GM23338 (cell line): ENCODE data around the gene SIMC1. TPM values are rescaled to one million over a fixed set of nuclear protein-coding genes. Genes with fewer than 3 reads are reported as not detected.

ENCODE experiments used
- ATAC-seq: fragments of 200-7000 bp; cut with Tn5 transposase; 3 replicates; pipeline ENCODE4 v1.9.1; 2020
- DNase-seq: peaks from one replicate; pipeline ENCODE4 v3.0.0-alpha.2; 2015; ENCODE audit warnings: low spot score
- H2AFZ ChIP-seq: fragments of 200-600 bp; sonication (generic); 2 replicates; pipeline ENCODE4 v1.8.0; 2016; ENCODE audit warnings: antibody characterized with exemption, mild to moderate bottlenecking, moderate library complexity
- H3F3A ChIP-seq: fragments of 200-600 bp; sonication (generic); replicated peaks from 2 replicates; pipeline ENCODE4 v1.8.0; 2017; ENCODE audit warnings: antibody characterized with exemption, mixed run types, low read depth
- H3K27ac ChIP-seq: fragments of 200-600 bp; sonication (generic); 2 replicates; pipeline ENCODE4 v1.6.1; 2016; ENCODE audit warnings: low read depth
- H3K27me3 ChIP-seq: fragments of 200-600 bp; sonication (generic); 2 replicates; pipeline ENCODE4 v1.8.0; 2016; ENCODE audit warnings: mild to moderate bottlenecking, mixed run types, moderate library complexity; ENCODE audit not compliant: insufficient read depth
- H3K36me3 ChIP-seq: fragments of 200-600 bp; sonication (generic); 2 replicates; pipeline ENCODE4 v1.8.0; 2016; ENCODE audit warnings: mild to moderate bottlenecking; ENCODE audit not compliant: insufficient read depth
- H3K4me1 ChIP-seq: fragments of 200-600 bp; sonication (generic); 2 replicates; pipeline ENCODE4 v1.8.0; 2016; ENCODE audit warnings: mild to moderate bottlenecking, moderate library complexity; ENCODE audit not compliant: insufficient read depth
- H3K4me2 ChIP-seq: fragments of 200-600 bp; sonication (generic); 2 replicates; pipeline ENCODE4 v1.7.1; 2017; ENCODE audit warnings: mixed run types
- H3K4me3 ChIP-seq: fragments of 200-600 bp; sonication (generic); 2 replicates; pipeline ENCODE4 v1.6.1; 2016; ENCODE audit warnings: mixed run types
- H3K79me2 ChIP-seq: fragments of 200-600 bp; sonication (generic); replicated peaks from 2 replicates; pipeline ENCODE4 v1.8.0; 2017; ENCODE audit warnings: mild to moderate bottlenecking; ENCODE audit not compliant: insufficient read depth
- H3K9me2 ChIP-seq: fragments of 200-600 bp; sonication (generic); 2 replicates; pipeline ENCODE4 v1.8.0; 2017; ENCODE audit not compliant: insufficient read depth
- H4K20me1 ChIP-seq: fragments of 200-600 bp; sonication (generic); replicated peaks from 2 replicates; pipeline ENCODE4 v1.8.0; 2017; ENCODE audit warnings: mild to moderate bottlenecking; ENCODE audit not compliant: insufficient read depth
- H3K27ac Mint-ChIP-seq: 2 replicates; pipeline ENCODE4 v1.8.0; 2020; ENCODE audit warnings: inconsistent platforms, mild to moderate bottlenecking, moderate library complexity, mixed read lengths
- H3K27me3 Mint-ChIP-seq: 3 replicates; pipeline ENCODE4 v1.8.0; 2022; ENCODE audit warnings: low read depth, mild to moderate bottlenecking, moderate library complexity, mixed read lengths, inconsistent platforms; ENCODE audit not compliant: insufficient read depth, poor library complexity
- H3K36me3 Mint-ChIP-seq: 3 replicates; pipeline ENCODE4 v1.8.0; 2021; ENCODE audit warnings: low read depth, mild to moderate bottlenecking, inconsistent platforms, moderate library complexity, mixed read lengths
- H3K4me1 Mint-ChIP-seq: 3 replicates; pipeline ENCODE4 v1.8.0; 2020; ENCODE audit warnings: mild to moderate bottlenecking, inconsistent platforms, mixed read lengths
- H3K4me3 Mint-ChIP-seq: 3 replicates; pipeline ENCODE4 v1.8.0; 2021; ENCODE audit warnings: moderate library complexity, mild to moderate bottlenecking, inconsistent platforms, mixed read lengths
- H3K9me3 Mint-ChIP-seq: 3 replicates; pipeline ENCODE4 v1.8.0; 2020; ENCODE audit warnings: moderate library complexity, mild to moderate bottlenecking, inconsistent platforms, mixed read lengths
- ETS1 ChIP-seq: IDR thresholded peaks from 2 replicates; pipeline ENCODE4 v1.6.1; 2016; ENCODE audit warnings: antibody characterized with exemption
- EZH2 ChIP-seq: fragments of 200-600 bp; sonication (generic); IDR thresholded peaks from one replicate; pipeline ENCODE4 v1.8.0; 2017; ENCODE audit warnings: antibody characterized with exemption, mild to moderate bottlenecking, low read depth; ENCODE audit not compliant: unreplicated experiment
- EZH2phosphoT487 ChIP-seq: fragments of 200-600 bp; sonication (generic); IDR thresholded peaks from one replicate; pipeline ENCODE4 v1.8.1; 2018; ENCODE audit warnings: antibody characterized with exemption; ENCODE audit not compliant: unreplicated experiment
- NANOG ChIP-seq: IDR thresholded peaks from 2 replicates; pipeline ENCODE4 v1.6.1; 2016; ENCODE audit warnings: antibody characterized with exemption, borderline replicate concordance
- STAT1 ChIP-seq: IDR thresholded peaks from one replicate; pipeline ENCODE4 v1.6.1; 2016; ENCODE audit warnings: antibody characterized with exemption; ENCODE audit not compliant: unreplicated experiment
- ZNF331 ChIP-seq: fragments of 250-450 bp; sonication (Bioruptor Pico); IDR thresholded peaks from 2 replicates; pipeline ENCODE4 v1.5.0; 2020; ENCODE audit warnings: low read depth, mild to moderate bottlenecking, moderate library complexity
- ZNF462 ChIP-seq: fragments of 250-450 bp; sonication (Bioruptor Pico); IDR thresholded peaks from 2 replicates; pipeline ENCODE4 v1.5.0; 2020; ENCODE audit warnings: mild to moderate bottlenecking, moderate library complexity
- polyA plus RNA-seq: library from polyadenylated mRNA; unstranded; fragments of >200 nt; fragmentation: Nextera tagmentation; extraction: Ambion mirVana; gene quantifications from 2 replicates; pipeline ENCODE4 v1.2.1, GENCODE V29; 2016
- total RNA-seq: library from RNA; depleted of rRNA; stranded (reverse); fragments of >200 nt; shearing (Covaris generic); gene quantifications from 2 replicates; pipeline ENCODE4 v1.2.3, GENCODE V29; 2014

Gene SIMC1
- total and polyA plus RNA-seq, 2 experiments from 2014 or later = 9.4 to 14.6 TPM

GRCh38 chr5:176383248-176383905, 145.2 kb downstream of the SIMC1 start:
- Histone ChIP-seq H3K4me1 (peaks cover 9% of the 10 kb centered on the region; the same call in 1 of the 2 replicates), H4K20me1 (peaks cover 21% of the 10 kb centered on the region), H3K27me3 (no peaks in the 10 kb centered on the region), H3K79me2 (peaks cover 33% of the 10 kb centered on the region), H2AFZ (no peak overlapping the region), H3F3A (peaks cover 18% of the 10 kb centered on the region; the same call in 1 of the 2 replicates), H3K4me3 (no peak overlapping the region), H3K9me2 (no peaks in the 10 kb centered on the region), H3K4me2 (no peak overlapping the region), H3K27ac (no peak overlapping the region), H3K36me3 (peaks cover 27% of the 10 kb centered on the region)
- no peak overlapping the region for H3K4me3 Mint-ChIP-seq
- DNase-seq = no peak
- peaks cover 8% of the 10 kb centered on the region for H3K27me3 Mint-ChIP-seq
- no peak for ATAC-seq
- H3K4me1 Mint-ChIP-seq = peaks cover 12% of the 10 kb centered on the region
- H3K27ac Mint-ChIP-seq = no peak overlapping the region
- no peak for TF ChIP-seq STAT1
- no peak for TF ChIP-seq EZH2
- TF ChIP-seq ZNF331 = no peak
- no peak for TF ChIP-seq ZNF462 (CRISPR knock-in tag)
- no peak for TF ChIP-seq ETS1
- TF ChIP-seq NANOG = no peak
- TF ChIP-seq EZH2phosphoT487 = no peak
- H3K9me3 Mint-ChIP-seq = no peaks in the 10 kb centered on the region
- H3K36me3 Mint-ChIP-seq = peaks cover 76% of the 10 kb centered on the region
